Measurements from ENCODE around the gene WARS2.

The WARS2 gene

DNA sequence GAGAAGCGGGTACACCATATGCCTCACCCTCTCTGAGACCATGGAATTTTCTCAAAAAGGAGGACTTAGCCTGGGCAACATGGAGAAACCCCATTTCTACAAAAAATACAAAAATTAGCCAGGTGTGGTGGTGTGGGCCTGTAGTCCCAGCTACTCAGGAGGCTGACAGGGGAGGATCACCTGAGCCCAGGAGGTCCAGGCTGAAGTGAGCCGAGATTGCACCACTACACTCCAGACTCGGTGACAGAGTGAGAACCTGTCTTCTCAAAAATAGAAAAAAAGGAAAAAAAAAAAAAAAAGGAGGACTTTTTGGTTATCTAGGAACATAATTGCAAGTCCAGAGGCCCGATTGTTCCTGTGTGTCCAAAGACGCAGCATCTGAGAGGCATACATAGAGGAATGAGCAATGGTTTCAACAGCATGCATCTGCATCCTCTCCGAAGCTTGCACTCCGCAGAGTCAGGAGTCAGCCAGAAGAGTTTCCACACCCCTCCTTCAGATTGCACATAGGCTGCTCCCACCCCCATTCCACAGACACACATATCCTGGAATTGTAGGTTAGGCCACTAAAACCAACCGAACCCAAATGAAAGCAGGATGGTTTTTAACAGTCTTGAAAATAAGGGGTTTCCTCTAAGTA lies 149.8 kb downstream of the WARS2 start:
- no peaks in the 10 kb centered on the region for H3K79me2 ChIP-seq (ENCODE audit: insufficient read depth, low read length)
- no peaks in the 10 kb centered on the region for H3K9me2 ChIP-seq (ENCODE audit: low read depth, low read length)
- no peaks in the 10 kb centered on the region; the same call in 1 of the 2 replicates for H3K27me3 ChIP-seq (ENCODE audit: insufficient read depth, low read length)
- no peaks in the 10 kb centered on the region for H3K9me3 ChIP-seq (ENCODE audit: low read length)
- H2AFZ ChIP-seq (ENCODE audit: low read length): no peak overlapping the region
- no peaks in the 10 kb centered on the region; the same call in 1 of the 2 replicates for H3K36me3 ChIP-seq (ENCODE audit: insufficient read depth, low read length)
- no peak overlapping the region for H3K27ac ChIP-seq (ENCODE audit: low read depth, low read length, poor library complexity, severe bottlenecking)
- no peak overlapping the region for H3K4me2 ChIP-seq (ENCODE audit: low read length)
- H3F3A ChIP-seq (ENCODE audit: insufficient read depth, low read length): no peaks in the 10 kb centered on the region
- no peak overlapping the region for H3K4me3 ChIP-seq (ENCODE audit: low read depth, low read length, poor library complexity, severe bottlenecking)
- no peak overlapping the region for H3K9ac ChIP-seq (ENCODE audit: low read length)
- H3K4me1 ChIP-seq (ENCODE audit: insufficient read depth, low read length, severe bottlenecking): no peaks in the 10 kb centered on the region
- TF ChIP-seq CTCF (IDR thresholded peaks at IDR 0.05; ENCODE audit: low read length): no peak
- no peak for TF ChIP-seq EZH2 (IDR thresholded peaks at IDR 0.05; ENCODE audit: borderline replicate concordance, low read length)
- no peaks in the 10 kb centered on the region for H4K20me1 ChIP-seq (ENCODE audit: insufficient read depth, low read length)

GRCh38 chr1:118989878-118990378 lies 150.5 kb downstream of the WARS2 start:
- Histone ChIP-seq H3K79me2 (ENCODE audit: insufficient read depth, low read length) (no peaks in the 10 kb centered on the region), H3K9me3 (ENCODE audit: low read length) (no peaks in the 10 kb centered on the region), H3K4me1 (ENCODE audit: insufficient read depth, low read length, severe bottlenecking) (no peaks in the 10 kb centered on the region), H3K4me3 (ENCODE audit: low read depth, low read length, poor library complexity, severe bottlenecking) (no peak overlapping the region), H3F3A (ENCODE audit: insufficient read depth, low read length) (no peaks in the 10 kb centered on the region), H3K4me2 (ENCODE audit: low read length) (no peak overlapping the region), H3K9ac (ENCODE audit: low read length) (no peak overlapping the region), H3K27ac (ENCODE audit: low read depth, low read length, poor library complexity, severe bottlenecking) (no peak overlapping the region), H3K27me3 (ENCODE audit: insufficient read depth, low read length) (no peaks in the 10 kb centered on the region; the same call in 1 of the 2 replicates), H3K36me3 (ENCODE audit: insufficient read depth, low read length) (no peaks in the 10 kb centered on the region; the same call in 1 of the 2 replicates), H2AFZ (ENCODE audit: low read length) (no peak overlapping the region), H4K20me1 (ENCODE audit: insufficient read depth, low read length) (no peaks in the 10 kb centered on the region), H3K9me2 (ENCODE audit: low read depth, low read length) (no peaks in the 10 kb centered on the region)
- TF ChIP-seq EZH2 (IDR thresholded peaks at IDR 0.05; ENCODE audit: borderline replicate concordance, low read length): no peak
- TF ChIP-seq CTCF (IDR thresholded peaks at IDR 0.05; ENCODE audit: low read length): no peak

DNA sequence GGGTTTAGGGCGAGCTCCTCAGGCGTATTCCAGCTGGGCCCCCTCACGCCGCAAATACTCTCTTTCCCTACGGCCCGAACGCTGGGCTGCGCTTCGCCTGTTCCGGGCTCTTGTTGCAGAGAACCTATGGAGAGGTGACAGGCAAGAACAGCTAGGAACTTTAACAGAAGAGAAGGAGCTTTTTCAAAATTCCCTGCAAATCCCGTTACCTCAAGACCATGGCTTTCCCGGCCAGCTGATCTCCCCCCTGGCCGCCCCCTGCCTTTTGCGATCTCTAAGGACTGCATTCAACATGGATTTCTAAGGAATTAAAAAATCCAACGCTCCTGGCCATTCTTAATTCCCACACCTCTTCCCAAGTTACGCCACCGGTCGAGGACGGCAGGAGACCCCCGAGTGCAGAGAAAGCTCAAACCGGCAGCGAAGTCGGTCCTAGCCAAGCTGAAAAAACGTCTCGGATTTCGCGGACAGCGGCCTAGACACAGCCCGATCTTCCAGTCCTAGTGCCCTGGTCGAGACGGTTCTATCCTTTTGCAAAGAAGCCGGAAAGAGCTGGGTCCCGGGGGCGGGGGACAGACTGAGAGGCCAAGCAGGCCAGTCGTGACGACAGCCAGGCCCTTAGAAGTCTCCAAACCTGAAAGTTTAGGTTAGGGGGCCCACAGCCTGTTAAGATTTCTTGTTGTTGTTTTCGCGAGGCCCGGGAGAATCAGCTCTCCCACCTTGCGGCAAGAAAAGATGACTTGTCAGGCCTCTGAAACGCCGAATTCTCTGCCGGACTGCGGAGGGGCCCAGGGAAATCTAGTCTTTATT lies 151.2 kb downstream of the WARS2 start:
- no peak overlapping the region for H2AFZ ChIP-seq (ENCODE audit: low read length)
- H3K27me3 ChIP-seq (ENCODE audit: insufficient read depth, low read length): no peaks in the 10 kb centered on the region; the same call in 1 of the 2 replicates
- H4K20me1 ChIP-seq (ENCODE audit: insufficient read depth, low read length): no peaks in the 10 kb centered on the region
- no peaks in the 10 kb centered on the region for H3K4me1 ChIP-seq (ENCODE audit: insufficient read depth, low read length, severe bottlenecking)
- H3K9ac ChIP-seq (ENCODE audit: low read length): no peak overlapping the region
- no peak overlapping the region for H3K4me3 ChIP-seq (ENCODE audit: low read depth, low read length, poor library complexity, severe bottlenecking)
- no peaks in the 10 kb centered on the region for H3F3A ChIP-seq (ENCODE audit: insufficient read depth, low read length)
- H3K36me3 ChIP-seq (ENCODE audit: insufficient read depth, low read length): no peaks in the 10 kb centered on the region; the same call in 1 of the 2 replicates
- no peaks in the 10 kb centered on the region for H3K9me2 ChIP-seq (ENCODE audit: low read depth, low read length)
- H3K27ac ChIP-seq (ENCODE audit: low read depth, low read length, poor library complexity, severe bottlenecking): no peak overlapping the region
- no peaks in the 10 kb centered on the region for H3K79me2 ChIP-seq (ENCODE audit: insufficient read depth, low read length)
- TF ChIP-seq EZH2 (IDR thresholded peaks at IDR 0.05; ENCODE audit: borderline replicate concordance, low read length): no peak
- TF ChIP-seq CTCF (IDR thresholded peaks at IDR 0.05; ENCODE audit: low read length): no peak
- H3K9me3 ChIP-seq (ENCODE audit: low read length): no peaks in the 10 kb centered on the region
- no peak overlapping the region for H3K4me2 ChIP-seq (ENCODE audit: low read length)

Measured in OCI-LY1 (cell line).